Dermis blood vessel endothelial cell (primary cell): Measurements from ENCODE around the gene HSDL1. TPM values are rescaled to one million over a fixed set of nuclear protein-coding genes. Genes with fewer than 3 reads are reported as not detected.

Experiments used
- DNase-seq: peaks from one replicate; pipeline ENCODE4 v3.0.0; 2010
- total RNA-seq: library from RNA; depleted of rRNA; stranded (reverse); fragments of >200 nt; gene quantifications from 2 replicates; pipeline ENCODE4 v1.2.3, GENCODE V29; 2014

The HSDL1 gene
- total RNA-seq, 1 donor from 2014 or later, result 32.0 TPM

DNA sequence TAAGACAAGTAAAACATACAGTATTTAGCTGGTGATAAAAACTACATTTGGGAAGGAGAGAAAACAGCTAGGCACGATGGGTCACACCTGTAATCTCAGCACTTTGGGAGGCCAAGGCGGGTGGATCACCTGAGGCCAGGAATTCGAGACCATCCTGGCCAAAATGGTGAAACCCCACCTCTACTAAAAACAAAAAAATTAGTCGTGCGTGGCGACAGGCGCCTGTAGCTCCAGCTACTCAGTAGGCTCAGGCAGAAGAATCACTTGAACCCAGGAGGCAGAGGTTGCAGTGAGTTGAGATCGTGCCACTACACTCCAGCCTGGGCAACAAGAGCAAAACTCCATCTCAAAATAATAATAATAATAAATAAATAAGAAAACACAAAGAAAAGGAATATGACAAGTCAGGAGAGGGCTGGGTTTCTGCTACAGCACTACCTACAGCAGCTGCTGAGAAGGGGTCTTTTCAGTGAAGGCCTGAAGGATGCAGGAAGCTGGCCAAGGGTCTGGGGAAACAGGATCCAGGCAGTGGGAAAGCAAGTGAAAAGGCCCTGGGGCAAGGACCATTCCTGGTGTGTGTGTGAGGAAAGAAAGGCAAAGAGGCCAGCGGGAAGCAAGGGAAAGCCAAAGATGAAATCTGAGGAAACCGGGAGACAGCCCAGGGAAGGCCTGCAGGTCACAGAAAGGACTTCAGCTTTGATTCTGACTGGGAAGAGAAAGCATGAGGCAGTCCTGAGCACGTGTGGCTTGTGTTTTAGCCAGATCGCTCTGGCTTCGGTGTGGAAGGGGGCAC, 38.8 kb downstream of the HSDL1 start:
- no peak for DNase-seq

DNA sequence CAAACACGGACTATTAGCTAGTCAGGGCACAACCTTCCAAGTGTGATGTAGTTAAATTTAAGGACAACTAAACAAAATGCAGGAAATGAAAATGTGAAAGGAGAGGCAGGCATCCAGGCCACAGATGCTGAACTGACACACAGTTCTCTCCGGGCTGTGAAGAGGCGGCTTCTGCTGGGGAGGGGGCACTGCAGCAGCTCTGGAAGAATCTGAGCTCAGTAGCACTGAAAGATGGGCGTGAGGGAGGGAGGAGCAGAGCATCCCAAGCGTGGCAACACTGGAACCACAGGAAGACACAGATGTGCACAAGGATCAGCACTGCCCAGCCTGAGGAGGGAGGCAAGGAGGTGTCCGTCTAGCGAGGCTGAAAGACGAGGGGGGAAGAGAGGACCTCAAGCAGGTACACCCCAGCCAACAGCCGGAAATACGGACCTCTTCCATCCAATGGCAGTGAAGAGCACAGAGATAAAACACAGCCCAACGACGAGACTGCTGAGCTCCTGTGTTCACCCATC, 39.6 kb downstream of the HSDL1 start:
- DNase-seq, result no peak

DNA sequence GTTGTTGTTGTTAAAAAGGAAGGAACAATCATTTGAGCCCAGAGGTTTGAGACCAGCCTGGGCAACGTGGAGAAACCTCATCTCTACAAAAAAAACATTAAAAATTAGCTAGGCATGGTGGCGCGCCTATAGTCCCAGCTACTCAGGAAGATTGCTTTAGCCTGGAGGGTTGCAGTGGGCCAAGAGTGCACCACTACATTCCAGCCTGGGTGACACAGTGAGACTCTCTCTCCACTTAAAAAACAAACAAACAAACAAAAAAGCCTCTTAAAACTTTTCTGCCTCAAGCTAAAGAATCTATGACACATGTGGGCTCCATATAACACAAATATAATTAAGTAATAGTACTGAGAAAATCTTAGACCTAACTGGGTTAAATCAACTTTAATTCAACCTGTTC, 40.7 kb downstream of the HSDL1 start:
- DNase-seq, result no peak

DNA sequence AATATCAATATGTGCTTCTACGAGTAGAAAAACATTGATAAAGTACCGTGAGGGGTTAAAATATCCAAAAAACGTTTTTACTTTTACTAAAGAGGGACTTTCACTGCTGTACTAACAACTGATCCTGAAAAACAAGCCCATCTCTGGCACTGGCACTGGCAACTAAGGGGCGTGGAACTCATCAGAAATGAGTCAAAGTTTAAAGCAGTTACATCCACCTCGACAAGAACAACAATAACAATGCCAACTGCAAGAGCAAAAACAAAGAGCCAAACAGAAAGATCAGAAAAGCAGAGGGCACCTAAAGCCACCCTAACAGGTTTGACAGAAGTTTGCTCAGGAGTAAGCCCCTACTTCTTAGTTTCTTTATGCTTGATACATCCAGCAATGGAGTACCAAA, 41.3 kb downstream of the HSDL1 start:
- peak; percentile 54 for DNase-seq

DNA sequence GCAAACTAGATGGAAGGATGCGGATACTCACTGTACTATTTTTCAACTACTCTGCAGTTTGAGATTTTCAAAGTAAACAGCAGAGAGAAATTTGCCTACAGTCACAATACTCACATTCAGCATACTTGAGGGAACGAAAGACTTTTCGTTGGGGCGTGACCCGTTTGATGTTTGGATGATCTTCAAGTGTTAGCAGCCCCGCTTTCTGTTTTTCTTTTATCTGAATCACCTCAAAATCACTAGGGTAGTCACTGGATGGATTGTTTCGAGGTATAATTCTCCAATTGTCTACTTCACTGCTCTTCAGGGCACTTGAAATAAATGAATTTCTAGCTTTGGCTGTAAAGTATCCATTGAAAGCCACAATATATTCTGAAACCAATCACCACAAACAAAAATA, 46.0 kb downstream of the HSDL1 start:
- DNase-seq, result no peak

DNA sequence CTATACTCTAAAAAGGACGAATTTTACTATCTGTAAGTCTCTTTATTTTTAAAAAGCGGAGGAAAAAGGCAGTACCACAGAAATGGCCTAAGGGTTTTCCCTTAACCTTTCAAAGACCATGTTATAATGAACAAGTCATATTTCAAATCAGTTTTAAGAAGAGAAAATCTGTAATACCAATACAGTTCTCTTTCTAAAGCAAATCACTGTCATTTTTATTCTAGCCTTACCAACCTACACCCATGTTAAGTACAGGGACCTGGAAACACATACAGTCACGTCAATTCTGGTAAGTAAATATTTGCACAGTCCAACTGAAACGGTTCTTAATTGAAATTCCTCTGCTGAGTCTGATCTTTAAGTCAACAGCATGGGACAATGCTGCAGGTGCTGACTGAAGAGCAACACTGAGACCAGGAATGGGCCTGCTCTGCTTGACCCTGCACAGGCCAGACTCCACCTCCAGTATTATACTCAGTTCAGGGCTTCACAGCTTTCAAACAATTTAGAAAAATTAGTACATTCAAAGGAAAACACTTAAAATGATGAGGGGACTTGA, 48.5 kb downstream of the HSDL1 start:
- no peak for DNase-seq

DNA sequence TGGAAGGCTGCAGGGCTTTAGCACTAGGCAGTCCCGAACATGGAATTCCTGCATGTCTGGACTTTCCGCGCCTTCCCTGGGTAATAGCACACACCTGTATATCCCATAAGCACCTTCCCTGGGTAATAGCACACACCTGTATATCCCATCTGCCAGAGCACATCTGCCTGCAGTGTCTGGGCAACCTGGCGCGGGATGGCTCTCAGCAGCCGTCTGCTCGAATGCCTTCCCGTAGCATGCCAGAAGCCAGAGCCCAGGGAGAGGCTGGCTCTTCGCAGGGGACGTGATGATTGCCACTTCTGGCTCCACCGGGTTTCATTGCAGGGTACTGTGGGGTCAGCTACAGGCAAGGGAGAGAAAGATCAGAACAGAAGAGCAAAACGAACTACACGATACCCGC, 49.5 kb downstream of the HSDL1 start:
- DNase-seq, result no peak

DNA sequence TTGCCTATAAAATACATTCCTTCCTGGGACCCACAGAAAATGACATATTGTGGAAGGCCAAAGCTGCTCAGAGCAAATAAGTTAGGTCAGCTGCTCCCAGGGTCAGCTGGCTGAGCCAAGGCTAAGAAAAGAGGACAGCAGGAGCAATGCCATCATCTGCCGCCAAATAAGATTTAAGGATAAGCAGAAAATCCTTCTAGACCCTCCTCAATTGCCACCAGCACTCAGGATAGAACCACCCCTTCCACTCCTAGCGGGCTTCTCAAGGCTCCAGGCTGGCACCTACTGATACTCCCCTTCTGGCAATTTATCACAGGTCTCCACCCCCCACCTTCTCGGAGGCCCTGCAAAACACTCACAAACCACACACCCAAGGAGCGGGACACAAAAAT, 51.1 kb downstream of the HSDL1 start:
- DNase-seq, result no peak

DNA sequence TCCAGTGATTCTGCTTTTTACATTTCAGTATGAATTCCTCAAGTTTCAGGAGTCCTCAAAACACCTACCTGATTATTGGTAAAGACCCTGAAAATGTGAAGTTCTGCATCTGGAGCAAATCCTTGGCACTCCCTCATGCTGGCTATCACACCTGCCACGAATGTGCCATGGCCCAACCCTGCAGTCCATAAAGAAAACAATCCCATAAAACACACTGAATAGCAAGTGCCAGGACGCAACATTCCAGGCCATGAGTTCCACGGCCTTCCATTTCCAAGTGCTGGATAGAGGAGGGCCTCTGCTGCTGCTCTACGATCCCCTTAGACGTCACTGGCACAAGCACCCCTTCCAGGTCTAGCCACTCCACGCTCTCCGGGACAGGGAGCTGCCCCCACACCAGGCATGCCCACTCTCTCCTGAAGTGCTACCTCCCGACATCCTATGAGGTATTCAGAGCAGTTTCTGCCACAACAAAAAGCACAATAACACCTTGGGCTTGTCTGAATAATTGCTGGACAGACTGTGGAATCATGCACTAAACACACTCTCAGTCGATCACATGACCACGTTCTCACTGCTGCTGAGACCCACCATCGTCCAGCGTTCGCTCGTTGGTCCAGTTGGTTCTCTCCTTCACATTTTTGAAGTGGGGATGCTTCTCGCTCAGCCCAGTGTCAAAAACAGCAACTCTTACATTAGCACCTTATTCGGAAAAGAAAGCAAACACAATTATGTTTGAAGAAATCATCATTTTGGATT, 51.7 kb downstream of the HSDL1 start:
- DNase-seq, result no peak

DNA sequence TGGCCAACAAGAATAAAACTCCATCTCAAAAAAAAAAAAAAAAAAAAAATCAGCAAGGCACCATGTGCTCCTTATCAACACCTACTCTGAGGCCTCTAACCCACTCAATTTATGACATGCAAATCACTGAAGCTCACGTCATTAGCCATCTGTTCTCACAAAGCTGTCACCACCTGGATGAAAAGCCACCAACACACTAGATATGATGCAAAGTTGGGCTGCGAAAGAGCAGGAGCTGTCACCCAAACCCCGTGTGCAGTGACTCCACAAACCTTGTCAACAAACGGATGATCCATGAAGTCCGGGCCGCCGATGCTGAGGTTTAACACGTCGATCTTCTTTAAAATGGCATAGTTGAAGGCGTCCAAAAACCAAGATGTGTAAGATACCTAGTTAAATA, 53.5 kb downstream of the HSDL1 start:
- no peak for DNase-seq

DNA sequence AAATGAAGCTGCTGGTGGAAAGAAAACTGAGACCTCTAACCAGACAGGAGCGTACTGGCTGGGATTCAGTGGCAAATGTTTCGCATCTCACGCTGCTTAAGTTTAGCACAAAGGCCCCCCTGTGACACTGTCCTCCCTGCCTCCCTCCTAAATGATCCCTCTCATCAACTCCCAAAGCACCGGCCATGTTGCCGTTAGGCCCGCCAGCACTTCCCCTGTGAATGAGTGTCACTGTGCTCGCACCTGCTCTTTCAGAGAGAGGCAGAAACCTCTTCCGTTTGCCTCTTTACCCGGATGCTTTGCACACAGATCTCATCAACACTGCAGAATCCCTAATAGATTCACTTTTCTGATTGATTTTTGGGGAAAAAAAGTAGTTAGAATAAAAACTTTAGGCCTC, 54.8 kb downstream of the HSDL1 start:
- no peak for DNase-seq

DNA sequence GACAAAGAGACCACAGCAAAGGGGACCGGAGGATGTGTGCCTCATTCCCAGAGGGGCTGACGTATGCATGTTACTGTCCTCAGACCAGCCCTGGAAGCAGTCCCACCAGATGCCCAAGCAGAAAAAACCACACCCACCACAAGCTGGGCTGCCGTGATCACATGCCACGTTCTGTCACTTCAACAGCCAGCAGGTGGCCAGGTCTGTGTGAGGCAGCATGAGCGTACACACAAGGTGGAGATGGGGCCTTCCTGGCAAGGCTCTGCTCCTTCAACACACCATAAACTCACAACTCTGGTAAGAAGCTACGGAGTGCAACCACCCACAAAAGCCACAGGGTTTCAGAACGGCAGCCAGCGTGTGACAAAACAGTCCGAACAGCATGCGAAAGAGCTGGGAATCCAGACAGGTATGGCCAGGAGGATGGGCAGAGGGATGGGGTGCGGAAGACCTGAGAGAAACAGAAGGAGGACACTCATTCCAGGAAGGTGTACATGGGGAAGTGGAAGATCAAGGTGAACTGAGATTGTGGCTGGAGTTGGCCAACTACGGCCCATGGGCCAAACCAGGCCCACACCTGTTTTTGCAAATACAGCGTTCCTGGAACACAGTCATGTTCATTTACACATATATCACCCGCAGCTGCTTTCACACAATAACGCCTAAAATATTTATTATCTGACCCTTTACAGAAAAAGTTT, 56.1 kb downstream of the HSDL1 start:
- DNase-seq, result no peak

DNA sequence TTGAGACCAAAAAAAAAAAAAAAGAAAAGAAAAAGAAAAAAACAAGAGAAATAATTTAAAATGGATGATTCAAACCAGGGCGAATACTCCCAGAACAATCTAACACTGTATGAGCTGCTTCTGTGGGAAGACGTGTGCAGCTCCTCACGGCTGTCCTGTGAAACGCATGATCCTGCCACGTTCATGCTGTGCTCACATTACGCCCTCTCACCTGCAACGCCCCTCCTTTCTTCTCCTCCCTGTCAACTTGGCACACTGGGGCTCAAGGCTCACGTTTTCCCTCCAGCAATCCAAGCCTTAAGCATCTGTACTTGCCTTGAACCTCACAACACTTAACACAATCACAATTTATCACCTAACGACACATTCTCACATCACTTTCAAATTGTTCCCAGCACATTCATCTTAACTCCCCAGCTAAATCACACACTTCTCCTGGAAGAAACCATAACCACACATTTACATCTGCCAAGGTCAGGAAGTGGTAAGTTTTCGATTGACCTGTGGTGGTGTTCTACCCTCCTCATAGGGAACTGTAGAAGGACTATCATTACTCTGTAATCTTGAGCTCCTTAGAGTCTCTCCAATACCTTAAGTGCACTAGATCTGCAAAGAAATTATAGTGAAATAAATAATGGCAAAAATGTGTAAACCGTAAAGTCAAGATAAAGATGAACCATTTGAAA, 57.4 kb downstream of the HSDL1 start:
- DNase-seq, result no peak

DNA sequence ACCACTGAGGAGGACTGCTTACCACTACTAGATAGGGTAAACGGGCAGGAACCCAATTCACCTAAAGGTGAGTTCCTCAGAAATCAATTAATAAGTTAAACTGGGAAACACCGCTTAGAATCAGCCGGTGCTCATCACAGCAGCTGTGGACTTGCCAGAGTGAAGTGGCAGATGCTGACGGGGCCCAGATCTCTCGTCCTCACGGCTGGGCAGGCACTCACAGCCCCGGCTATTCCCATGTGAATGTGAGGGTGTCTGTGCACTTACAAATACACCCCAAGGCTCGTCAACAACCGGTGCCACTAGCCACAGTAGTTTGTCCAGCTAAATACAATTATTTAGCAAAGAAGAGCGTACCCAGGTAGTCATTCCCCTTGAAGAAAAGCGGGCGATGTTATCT, 58.0 kb downstream of the HSDL1 start:
- no peak for DNase-seq

DNA sequence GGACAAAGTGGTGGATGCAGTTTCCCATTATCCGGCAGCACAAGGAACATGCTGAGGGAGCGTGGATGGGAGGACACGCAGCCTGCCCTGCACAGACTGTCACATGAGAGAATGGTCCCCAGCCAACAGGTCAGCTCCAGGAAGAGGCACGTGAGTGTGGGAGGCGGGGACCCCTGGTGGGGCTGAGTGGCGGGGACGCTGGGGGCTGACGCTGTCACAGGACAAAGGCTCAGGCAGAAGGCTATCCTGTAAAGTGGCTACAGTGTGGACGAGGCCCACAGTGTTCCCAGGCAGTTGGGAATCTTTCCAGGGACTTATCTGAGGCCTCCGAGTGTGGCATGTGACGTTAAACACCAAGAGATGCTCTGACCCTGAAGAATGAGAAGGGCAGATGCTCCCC, 58.6 kb downstream of the HSDL1 start:
- no peak for DNase-seq

DNA sequence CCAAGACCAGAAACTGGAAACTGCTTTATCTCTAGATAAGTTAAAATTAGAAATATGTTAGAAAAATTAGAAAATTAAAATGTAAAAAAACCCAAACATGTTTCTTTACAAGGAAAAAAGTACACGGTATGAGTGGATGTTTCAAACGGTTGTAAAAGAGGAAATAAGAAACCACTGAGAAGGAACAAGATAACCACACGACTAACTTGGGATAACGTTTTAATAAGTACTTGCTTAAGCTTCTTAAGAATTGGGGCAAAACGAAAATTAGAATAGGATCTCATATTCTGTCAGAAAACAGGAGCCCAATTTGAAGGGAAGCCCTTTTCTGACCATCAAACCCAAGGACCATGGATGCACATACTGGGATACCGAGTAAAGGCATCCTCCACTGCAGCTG, 59.2 kb downstream of the HSDL1 start:
- no peak for DNase-seq

DNA sequence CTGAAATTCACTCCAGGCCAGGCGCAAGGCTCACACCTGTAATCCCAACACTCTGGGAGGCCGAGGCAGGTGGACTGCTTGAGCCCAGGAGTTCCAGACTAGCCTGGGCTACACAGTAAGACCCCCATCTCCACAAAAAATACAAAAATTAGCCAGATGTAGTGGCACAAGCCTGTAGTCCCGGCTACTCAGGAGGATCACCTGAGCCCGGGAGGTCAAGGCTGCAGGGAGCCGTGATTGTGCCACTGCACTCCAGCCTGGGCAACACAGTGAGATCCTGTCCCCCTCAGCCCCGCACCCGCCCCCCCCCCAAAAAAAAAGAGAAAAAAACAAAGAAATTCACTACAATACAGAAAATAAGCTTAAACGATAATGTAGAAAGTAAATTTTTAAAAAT, 59.7 kb downstream of the HSDL1 start:
- DNase-seq, result no peak

DNA sequence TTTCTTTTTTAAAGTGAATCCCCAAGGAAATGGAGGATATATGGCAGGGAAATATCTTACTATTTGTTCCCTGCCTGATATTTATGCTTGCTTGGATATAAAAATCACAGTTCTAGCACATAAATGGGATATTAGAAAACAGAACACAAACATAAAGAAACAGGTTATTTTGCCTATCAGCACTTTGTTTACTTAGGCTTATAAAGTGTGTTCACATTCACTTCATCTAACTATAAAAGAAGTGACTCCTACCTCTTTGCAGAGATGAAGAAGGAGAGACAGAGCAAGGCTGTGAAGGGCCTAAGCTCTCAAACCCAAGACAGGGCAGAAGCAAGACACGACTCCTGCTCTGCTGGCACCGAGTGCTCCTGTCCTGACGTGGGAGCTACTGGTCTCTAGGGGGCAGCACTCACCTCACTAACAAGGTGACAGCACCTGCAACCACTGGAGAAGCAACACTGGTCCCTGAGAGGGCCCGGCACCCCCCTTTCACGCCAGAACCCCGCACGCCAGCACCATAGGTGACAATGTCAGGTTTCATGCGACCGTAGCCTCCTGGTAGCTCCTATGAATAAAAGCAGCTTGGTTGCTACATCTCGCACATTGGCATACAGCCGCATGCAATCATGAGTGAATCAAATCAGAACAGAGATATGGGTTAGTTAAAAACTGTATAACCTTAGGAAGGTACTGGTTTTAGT, 60.3 kb downstream of the HSDL1 start:
- DNase-seq, result peak; percentile 84

DNA sequence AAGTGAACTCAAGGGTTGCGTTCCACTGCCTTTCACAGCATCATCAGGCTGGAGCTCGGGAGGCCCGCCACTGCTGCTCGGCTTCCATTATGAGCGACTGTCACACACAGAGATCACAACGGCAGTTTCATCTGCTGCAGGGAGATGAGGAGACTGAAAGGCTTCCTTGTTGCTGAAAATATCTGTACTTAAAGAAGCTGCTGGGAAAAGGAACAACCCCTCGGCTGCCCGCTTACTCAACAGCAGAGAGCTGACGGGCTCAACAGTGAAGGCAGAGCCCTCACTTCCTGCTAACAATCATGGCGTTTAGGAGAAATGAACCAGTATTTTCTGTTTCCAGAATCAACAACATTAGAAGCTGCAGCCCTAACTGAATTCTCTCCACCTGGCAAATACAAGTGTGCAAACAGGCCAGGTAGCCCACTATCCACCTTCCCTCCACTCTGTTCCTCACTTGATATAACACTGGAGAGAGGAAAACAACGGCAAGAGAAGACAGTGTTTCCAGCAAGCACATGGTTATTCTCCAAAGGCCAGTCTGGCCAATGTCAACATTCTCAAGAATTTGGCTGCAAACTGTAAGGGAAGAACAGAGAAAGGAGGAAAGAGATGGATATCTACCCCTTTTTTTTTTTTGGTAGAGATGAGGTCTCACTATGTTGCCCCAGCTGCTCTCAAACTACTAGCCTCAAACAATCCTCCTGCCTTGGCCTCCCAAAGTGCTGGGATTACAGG, 62.0 kb downstream of the HSDL1 start:
- no peak for DNase-seq

DNA sequence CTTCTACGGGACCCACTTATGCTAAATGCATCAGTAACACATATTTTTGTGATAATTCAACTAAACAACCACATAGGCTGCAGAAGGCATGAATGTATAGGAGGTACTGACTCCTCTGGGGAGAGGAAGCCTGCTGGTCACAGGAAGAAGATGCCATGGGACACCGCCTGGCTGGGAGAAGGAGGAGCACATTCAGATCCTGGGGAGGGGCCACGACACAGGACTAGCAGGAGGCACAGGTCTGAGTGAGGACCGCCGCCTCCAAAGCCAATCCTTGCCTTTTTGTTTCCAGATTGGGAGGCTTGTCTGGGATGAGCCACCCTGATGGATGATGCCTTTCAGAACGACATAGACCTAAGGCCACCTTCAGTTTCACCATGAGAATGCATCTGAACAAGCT, 62.9 kb downstream of the HSDL1 start:
- DNase-seq, result no peak

DNA sequence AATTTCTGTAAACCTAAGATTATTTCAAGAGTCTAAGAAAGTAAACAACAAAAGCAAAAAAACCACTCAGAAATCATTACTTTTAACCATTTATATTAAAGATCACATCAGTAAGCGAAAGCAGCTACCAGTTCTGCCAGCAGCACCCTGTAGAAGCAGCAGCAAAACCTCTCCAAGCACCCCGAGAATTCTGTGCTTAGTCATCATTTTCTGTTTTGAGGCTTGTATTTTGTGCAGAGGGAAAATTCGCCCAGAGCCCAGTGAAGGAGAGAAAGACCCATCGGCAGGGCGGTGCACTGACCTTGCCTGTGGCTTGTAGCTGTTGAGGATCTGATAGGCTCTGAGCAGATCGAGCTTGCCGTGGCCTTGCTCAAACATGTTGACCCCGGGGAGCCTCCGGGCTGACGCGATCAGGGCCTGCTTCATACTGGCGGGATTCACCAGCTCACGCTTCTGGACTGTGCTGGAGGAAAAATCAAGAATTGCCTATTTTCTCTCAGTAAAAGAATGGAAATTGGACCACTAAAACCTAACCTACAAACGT, 63.5 kb downstream of the HSDL1 start:
- DNase-seq, result no peak
